Esophagus (tissue), 2 donors: ENCODE results near the gene PDAP1. TPM values are rescaled to one million over a fixed set of nuclear protein-coding genes. Genes with fewer than 3 reads are reported as not detected.

Source experiments
- H3K27ac ChIP-seq, 2 donors: one replicate each; pipeline ENCODE4 v1.5.1; 2013; ENCODE audit warnings: low read depth in 2 of 2, mild to moderate bottlenecking in 2 of 2, inconsistent platforms in 1 of 2, low read length in 1 of 2, moderate library complexity in 1 of 2
- H3K27me3 ChIP-seq, 2 donors: one replicate each; pipeline ENCODE4 v1.6.1; 2013; ENCODE audit warnings: low read length in 2 of 2, control low read depth in 1 of 2, mild to moderate bottlenecking in 1 of 2; ENCODE audit not compliant: insufficient read depth in 2 of 2, control insufficient read depth in 1 of 2
- H3K36me3 ChIP-seq, 2 donors: one replicate each; pipeline ENCODE4 v1.6.1; 2013; ENCODE audit warnings: low read length in 1 of 2; ENCODE audit not compliant: control insufficient read depth in 2 of 2, insufficient read depth in 2 of 2
- H3K4me1 ChIP-seq, 2 donors: one replicate each; pipeline ENCODE4 v1.6.1; 2013; ENCODE audit warnings: low read length in 1 of 2; ENCODE audit not compliant: control insufficient read depth in 2 of 2, insufficient read depth in 2 of 2
- H3K4me3 ChIP-seq, 2 donors: one replicate each; pipeline ENCODE4 v1.5.1; 2013; ENCODE audit warnings: low read length in 2 of 2, mild to moderate bottlenecking in 2 of 2, low read depth in 1 of 2, moderate library complexity in 1 of 2
- H3K9me3 ChIP-seq, 2 donors: one replicate each; pipeline ENCODE4 v1.6.1; 2013; ENCODE audit warnings: mild to moderate bottlenecking in 2 of 2, low read depth in 1 of 2, low read length in 1 of 2, moderate library complexity in 1 of 2; ENCODE audit not compliant: control insufficient read depth in 2 of 2, insufficient read depth in 1 of 2
- WGBS, 2 donors: extraction: QIAGEN DNeasy Blood & Tissue Kit; methylation state at CpG; one replicate each; pipeline ENCODE4 v1.1.7; 2013; 5-methylcytosine and 5-hydroxymethylcytosine counted together
- polyA plus RNA-seq, 2 donors: library from polyadenylated mRNA; stranded (reverse); fragments of 200-250 nt; gene quantifications; one replicate each; pipeline ENCODE4 v1.2.3, GENCODE V29; 2013
- donor health status: healthy with polysubstance abuse.
- donor health status: Bipolar disorder and iron deficiency.

Gene PDAP1
- polyA plus RNA-seq, 2 donors: 110 to 182 TPM

- no peak overlapping the region for H3K4me3 ChIP-seq
- no peaks in the 10 kb centered on the region for H3K27me3 ChIP-seq
- no peaks in the 10 kb centered on the region for H3K36me3 ChIP-seq
- WGBS, 2 donors: 51 to 59% methylated on average over 21 of the region's 21 CpGs
- H3K9me3 ChIP-seq: no peaks in the 10 kb centered on the region
- peaks cover 0 to 3% of the 10 kb centered on the region in 2 donors for H3K4me1 ChIP-seq
- H3K27ac ChIP-seq: peak overlapping the region; percentile 28 to 34
These were observed 35.9 kb downstream of the PDAP1 start for GRCh38 chr7:99372275-99373090.

GRCh38 chr7:99371376-99371920 is 36.9 kb downstream of the PDAP1 start:
- 87 to 91% methylated on average over 11 of the region's 11 CpGs for WGBS, 2 donors

GRCh38 chr7:99369767-99370391 is 38.5 kb downstream of the PDAP1 start:
- H3K4me1 ChIP-seq: no peaks in the 10 kb centered on the region
- H3K27me3 ChIP-seq: no peaks in the 10 kb centered on the region
- no peaks in the 10 kb centered on the region for H3K9me3 ChIP-seq
- peaks cover 0 to 11% of the 10 kb centered on the region in 2 donors for H3K36me3 ChIP-seq
- H3K27ac ChIP-seq: peak overlapping the region in 1 of 2 donors; percentile 25
- H3K4me3 ChIP-seq: no peak overlapping the region
- WGBS, 2 donors: 39 to 57% methylated on average over 9 of the region's 9 CpGs

More at GRCh38 chr7:99371376-99371920, 36.9 kb downstream of the PDAP1 start:
- H3K36me3 ChIP-seq: peaks cover 0 to 4% of the 10 kb centered on the region in 2 donors
- H3K4me3 ChIP-seq: no peak overlapping the region
- H3K27me3 ChIP-seq: no peaks in the 10 kb centered on the region
- H3K27ac ChIP-seq: no peak overlapping the region
- peaks cover 0 to 3% of the 10 kb centered on the region in 2 donors for H3K4me1 ChIP-seq
- H3K9me3 ChIP-seq: no peaks in the 10 kb centered on the region

- no peak overlapping the region for H3K27ac ChIP-seq
- H3K4me3 ChIP-seq: no peak overlapping the region
- no peaks in the 10 kb centered on the region for H3K9me3 ChIP-seq
- 87 to 89% methylated on average over 13 of the region's 13 CpGs for WGBS, 2 donors
- peaks cover 0 to 14% of the 10 kb centered on the region in 2 donors for H3K36me3 ChIP-seq
- no peaks in the 10 kb centered on the region for H3K27me3 ChIP-seq
- no peaks in the 10 kb centered on the region for H3K4me1 ChIP-seq
These were observed 39.5 kb downstream of the PDAP1 start for GRCh38 chr7:99368750-99369389.

- H3K27ac ChIP-seq: peak overlapping the region in 1 of 2 donors; percentile 18
- peaks cover 0 to 16% of the 10 kb centered on the region in 2 donors for H3K36me3 ChIP-seq
- H3K27me3 ChIP-seq: no peaks in the 10 kb centered on the region
- no peaks in the 10 kb centered on the region for H3K4me1 ChIP-seq
- no peak overlapping the region for H3K4me3 ChIP-seq
- 73 to 80% methylated on average over 11 of the region's 11 CpGs for WGBS, 2 donors
- no peaks in the 10 kb centered on the region for H3K9me3 ChIP-seq
These were observed 41.8 kb downstream of the PDAP1 start for GRCh38 chr7:99366646-99367045.

- Histone ChIP-seq H3K27me3 (no peaks in the 10 kb centered on the region), H3K27ac (peak overlapping the region in 1 of 2 donors; percentile 43), H3K4me3 (no peak overlapping the region), H3K4me1 (no peaks in the 10 kb centered on the region), H3K36me3 (peaks cover 0 to 19% of the 10 kb centered on the region in 2 donors), H3K9me3 (no peaks in the 10 kb centered on the region)
- 71 to 75% methylated on average over 17 of the region's 17 CpGs for WGBS, 2 donors
These were observed 42.9 kb downstream of the PDAP1 start for GRCh38 chr7:99365318-99366141.

GRCh38 chr7:99363286-99363685 is 45.1 kb downstream of the PDAP1 start:
- no peaks in the 10 kb centered on the region for H3K27me3 ChIP-seq
- H3K27ac ChIP-seq: no peak overlapping the region
- no peaks in the 10 kb centered on the region for H3K4me1 ChIP-seq
- H3K4me3 ChIP-seq: no peak overlapping the region
- WGBS, 2 donors: 93 to 95% methylated on average over 5 of the region's 5 CpGs
- no peaks in the 10 kb centered on the region for H3K9me3 ChIP-seq
- peaks cover 7 to 27% of the 10 kb centered on the region in 2 donors for H3K36me3 ChIP-seq

GRCh38 chr7:99362801-99363200 is 45.6 kb downstream of the PDAP1 start:
- Histone ChIP-seq H3K36me3 (peaks cover 8 to 32% of the 10 kb centered on the region in 2 donors), H3K27me3 (no peaks in the 10 kb centered on the region), H3K9me3 (no peaks in the 10 kb centered on the region), H3K4me3 (no peak overlapping the region), H3K4me1 (no peaks in the 10 kb centered on the region), H3K27ac (no peak overlapping the region)
- WGBS, 2 donors: 81 to 84% methylated on average over 3 of the region's 3 CpGs
